D721Med (cell line): ENCODE results near the gene BRD7.

Experiments
- DNase-seq: peaks from one replicate; pipeline ENCODE4 v3.0.0; 2011; ENCODE audit warnings: low spot score; ENCODE audit not compliant: insufficient read length
- FAIRE-seq: peaks from 2 replicates; lab custom pipeline; 2011; peaks lifted over from hg19 to GRCh38; lab: Jason Lieb, UNC
- CTCF ChIP-seq: IDR thresholded peaks from 2 replicates; pipeline ENCODE4 v1.5.1; 2012; ENCODE audit warnings: mild to moderate bottlenecking, control low read depth; ENCODE audit not compliant: insufficient read depth; ENCODE audit errors: missing control alignments

Gene BRD7

GRCh38 chr16:50291719-50292565 is 76.8 kb downstream of the BRD7 start:
- FAIRE-seq, result no peak
- no peak for DNase-seq
- no peak for TF ChIP-seq CTCF

GRCh38 chr16:50290856-50291255 is 77.9 kb downstream of the BRD7 start:
- TF ChIP-seq CTCF, result no peak
- FAIRE-seq (no peak), DNase-seq (no peak)

GRCh38 chr16:50289950-50290764 is 78.6 kb downstream of the BRD7 start:
- no peak for DNase-seq

GRCh38 chr16:50288920-50289319 is 79.9 kb downstream of the BRD7 start:
- DNase-seq (no peak), FAIRE-seq (no peak)
- no peak for TF ChIP-seq CTCF

More at GRCh38 chr16:50289950-50290764, 78.6 kb downstream of the BRD7 start:
- no peak for TF ChIP-seq CTCF
- FAIRE-seq, result no peak

- TF ChIP-seq CTCF, result no peak
- FAIRE-seq (no peak), DNase-seq (no peak)
These were observed 80.8 kb downstream of the BRD7 start for GRCh38 chr16:50288026-50288425.

GRCh38 chr16:50286681-50287080 is 82.1 kb downstream of the BRD7 start:
- no peak for DNase-seq
- no peak for FAIRE-seq
- no peak for TF ChIP-seq CTCF
